HG03103 (cell line): Measurements from ENCODE around the gene CCNT1.
"Not testable (repeated sequence)": the region's sequence is repeated elsewhere in the genome, so short reads cannot be mapped to it uniquely, and the experiment has no call there.

ENCODE experiments used
- ATAC-seq: cut with Tn5 transposase; IDR thresholded peaks from one replicate; pipeline ENCODE4 v1.9.1; 2021; ENCODE audit warnings: low read depth; ENCODE audit not compliant: unreplicated experiment

CCNT1 gene

GRCh38 chr12:48693572-48693971, 22.9 kb downstream of the CCNT1 start:
- ATAC-seq = no peak

- no peak for ATAC-seq
Measured at GRCh38 chr12:48691826-48692487, 24.6 kb downstream of the CCNT1 start.

GRCh38 chr12:48690990-48691389, 25.5 kb downstream of the CCNT1 start:
- no peak for ATAC-seq

GRCh38 chr12:48690436-48690835, 26.1 kb downstream of the CCNT1 start:
- ATAC-seq = no peak

- ATAC-seq = no peak
Measured at GRCh38 chr12:48688836-48689235, 27.7 kb downstream of the CCNT1 start.

GRCh38 chr12:48687592-48687991, 28.9 kb downstream of the CCNT1 start:
- ATAC-seq = no peak

- ATAC-seq = no peak
Measured at GRCh38 chr12:48686615-48687334, 29.7 kb downstream of the CCNT1 start.

GRCh38 chr12:48686037-48686595, 30.4 kb downstream of the CCNT1 start:
- no peak for ATAC-seq

- no peak for ATAC-seq
Measured at GRCh38 chr12:48683534-48683933, 33.0 kb downstream of the CCNT1 start.

GRCh38 chr12:48682927-48683326, 33.6 kb downstream of the CCNT1 start:
- no peak for ATAC-seq

- not testable (repeated sequence) for ATAC-seq
Measured at GRCh38 chr12:48682533-48682905, 34.0 kb downstream of the CCNT1 start.

GRCh38 chr12:48681710-48682532, 34.6 kb downstream of the CCNT1 start, which contains the start of gene KANSL2:
TSS of gene KANSL2 (minus strand) at chr12:48682238. CDS start at chr12:48681632, 606 bp downstream.
- ATAC-seq = peak; percentile 96

- no peak for ATAC-seq
Measured at GRCh38 chr12:48681399-48681709, 35.2 kb downstream of the CCNT1 start.

- ATAC-seq = no peak
Measured at GRCh38 chr12:48680861-48681260, 35.6 kb downstream of the CCNT1 start.

- ATAC-seq = no peak
Measured at GRCh38 chr12:48678551-48679185, 37.8 kb downstream of the CCNT1 start.

- ATAC-seq = no peak
Measured at GRCh38 chr12:48671231-48671856, 45.2 kb downstream of the CCNT1 start.

GRCh38 chr12:48668996-48669395, 47.5 kb downstream of the CCNT1 start:
- ATAC-seq = no peak

GRCh38 chr12:48659863-48660262, 56.6 kb downstream of the CCNT1 start:
- ATAC-seq = no peak

- no peak for ATAC-seq
Measured at GRCh38 chr12:48651681-48652080, 64.8 kb downstream of the CCNT1 start.

GRCh38 chr12:48645354-48645753, 71.2 kb downstream of the CCNT1 start:
- not testable (repeated sequence) for ATAC-seq
